Activated CD4-positive, alpha-beta T cell treated with anti-CD3 and anti-CD28 coated beads for 48 hours (primary cell): ENCODE results near the gene DIP2C.
"Not testable (repeated sequence)": the region's sequence is repeated elsewhere in the genome, so short reads cannot be mapped to it uniquely, and the experiment has no call there.

ENCODE experiments used
- DNase-seq: peaks from one replicate; pipeline ENCODE4 v3.0.0-alpha.2; 2020

Gene DIP2C

DNA sequence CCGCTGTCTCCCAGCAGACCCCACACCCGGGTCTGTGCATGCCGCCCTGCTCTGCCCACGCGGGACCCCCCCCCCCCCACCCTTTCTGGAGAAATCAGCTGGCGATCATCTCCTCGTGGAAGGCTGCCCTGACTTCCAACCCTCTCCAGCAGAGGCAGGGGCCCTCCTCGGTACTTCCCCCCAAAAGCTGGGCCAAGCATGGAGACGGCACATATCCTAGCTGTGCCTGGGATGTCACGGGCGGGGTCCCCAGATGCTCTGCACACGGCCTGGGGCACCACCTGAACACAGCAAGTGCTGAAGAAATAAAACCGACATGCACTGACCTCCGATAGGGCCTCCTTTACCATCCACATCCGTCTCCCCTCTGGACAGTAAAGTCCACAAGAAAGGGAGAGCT, 96.0 kb downstream of the DIP2C start:
- DNase-seq: no peak

DNA sequence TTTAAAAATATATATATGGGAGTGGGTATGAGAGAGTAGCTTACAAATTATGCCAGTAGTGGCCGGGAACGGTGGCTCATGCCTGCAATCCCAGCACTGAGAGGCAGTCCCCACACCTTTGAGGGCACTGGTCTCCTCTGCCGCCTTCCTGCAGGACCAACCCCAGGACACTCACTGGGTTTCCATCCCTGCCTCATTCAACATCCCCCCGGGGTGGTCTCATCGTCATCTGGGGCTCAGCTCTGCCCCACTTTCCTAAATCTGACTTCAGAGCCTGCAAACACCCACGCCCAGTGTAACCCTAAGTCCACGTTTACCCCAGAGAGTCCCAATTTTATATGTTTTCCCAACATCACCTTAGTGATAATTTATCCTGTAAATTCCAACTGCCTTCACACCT, 96.5 kb downstream of the DIP2C start:
- DNase-seq: no peak

DNA sequence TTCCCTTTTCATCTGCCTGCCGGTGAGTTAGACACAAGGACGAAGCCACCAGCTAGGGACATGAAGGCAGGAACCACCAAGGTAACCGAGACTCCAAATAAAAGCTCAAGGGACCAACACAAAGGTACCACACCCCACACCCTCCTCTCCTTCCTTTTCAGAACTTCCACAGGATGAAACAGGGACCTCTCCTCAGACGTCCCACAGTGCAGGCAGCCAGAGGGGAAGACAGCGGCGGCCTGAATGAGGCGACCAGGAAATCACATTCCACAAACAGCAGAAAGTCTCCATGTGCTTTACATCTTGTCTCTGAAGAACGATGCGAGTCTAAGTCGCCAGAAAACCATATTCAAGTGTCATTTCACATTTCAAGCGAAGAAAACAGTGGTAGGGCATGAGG, 97.8 kb downstream of the DIP2C start:
- no peak for DNase-seq

DNA sequence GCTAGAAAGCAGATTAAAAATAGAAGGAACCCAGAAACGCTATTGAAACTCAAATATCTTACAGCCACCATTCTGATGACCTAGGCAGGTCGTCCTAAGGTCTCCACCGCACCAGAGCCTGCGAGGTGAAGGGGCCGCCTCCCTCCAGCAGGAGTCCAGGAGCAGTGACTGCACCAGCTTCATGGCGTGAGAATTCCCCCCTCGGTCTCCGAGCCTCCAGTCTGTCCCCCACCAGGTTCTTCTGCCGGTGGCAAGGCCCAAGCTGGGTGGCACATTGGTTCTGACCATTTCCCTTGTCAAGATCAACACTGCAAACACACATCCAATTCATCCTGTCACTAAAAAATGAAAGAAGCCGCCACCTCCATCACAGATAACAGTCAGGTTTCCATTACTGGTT, 98.7 kb downstream of the DIP2C start:
- no peak for DNase-seq

DNA sequence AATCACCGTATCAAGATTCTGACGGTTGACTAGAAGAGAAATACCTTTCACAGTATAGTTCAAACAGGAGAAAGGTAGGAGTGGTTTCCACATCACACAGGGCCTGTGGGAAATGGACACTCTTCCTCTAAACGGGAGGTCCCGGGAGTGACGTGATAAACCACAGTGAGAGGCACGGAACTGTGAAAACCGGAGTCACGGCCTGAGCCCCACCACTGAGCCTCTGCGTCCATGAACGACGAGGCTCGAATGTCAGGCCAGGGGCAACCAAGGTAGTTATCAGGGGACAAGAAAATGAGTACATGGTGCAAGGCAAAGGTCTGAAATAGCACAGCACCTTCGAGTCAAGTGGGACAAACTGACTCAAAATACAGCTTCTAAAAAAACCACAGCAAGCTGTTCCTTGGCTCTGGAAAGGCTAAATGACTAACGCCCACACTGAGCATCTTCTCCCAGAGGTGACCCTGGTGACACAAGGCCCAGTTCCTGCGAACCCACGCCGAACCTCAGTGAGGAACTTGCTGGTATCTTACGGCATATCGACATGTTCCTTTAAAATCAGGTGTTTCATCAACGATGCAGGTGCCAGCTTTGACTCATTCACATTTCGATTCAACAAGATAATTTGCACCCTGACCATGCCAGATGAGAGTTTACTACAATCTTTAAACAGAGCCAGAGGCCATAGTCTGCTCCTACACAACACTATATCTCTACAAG, 99.3 kb downstream of the DIP2C start:
- no peak for DNase-seq

DNA sequence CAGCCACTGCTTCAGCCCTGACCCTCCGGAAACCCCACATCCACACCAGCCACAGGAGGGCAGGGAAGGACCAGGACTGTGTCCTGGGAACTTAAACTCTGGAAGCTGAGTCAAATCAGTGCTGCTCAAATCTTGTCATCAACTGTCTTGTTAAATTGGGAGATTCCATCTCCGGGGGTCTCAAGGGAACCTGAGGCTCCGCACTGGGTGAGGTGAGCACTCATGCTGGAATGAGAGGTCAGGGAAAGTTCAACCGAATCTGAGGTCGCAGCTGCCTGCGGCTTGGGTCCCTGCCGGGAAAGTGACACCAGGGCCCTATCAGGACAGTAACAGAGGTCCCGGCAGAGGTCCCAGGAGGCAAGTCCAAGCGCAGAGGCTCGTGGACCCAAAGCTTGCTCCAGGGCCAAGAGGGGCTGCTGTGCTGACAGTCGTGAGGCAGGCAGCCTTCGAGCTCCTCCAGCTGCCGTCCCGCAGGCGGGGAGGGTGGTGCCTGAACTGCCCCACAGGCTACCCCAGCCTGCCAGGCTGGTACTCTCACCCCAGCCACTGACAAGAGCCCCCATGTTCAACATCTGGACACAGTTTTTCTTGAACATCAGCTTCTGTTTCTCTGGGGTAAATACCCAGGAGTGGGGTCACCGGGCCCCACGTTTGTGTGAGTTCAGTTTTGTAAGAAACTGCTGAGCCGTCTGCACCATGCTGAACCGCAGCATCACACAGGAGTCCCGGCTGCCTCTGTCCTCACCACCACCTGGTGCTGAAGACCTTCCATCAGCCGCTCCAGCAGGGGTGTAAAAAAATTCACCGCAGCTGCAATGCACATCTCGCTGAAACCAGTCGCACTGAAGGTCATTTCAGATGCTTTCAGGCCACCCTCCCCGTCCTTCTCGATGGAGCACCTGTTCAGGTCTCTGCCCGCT, 101.0 kb downstream of the DIP2C start:
- DNase-seq: no peak

DNA sequence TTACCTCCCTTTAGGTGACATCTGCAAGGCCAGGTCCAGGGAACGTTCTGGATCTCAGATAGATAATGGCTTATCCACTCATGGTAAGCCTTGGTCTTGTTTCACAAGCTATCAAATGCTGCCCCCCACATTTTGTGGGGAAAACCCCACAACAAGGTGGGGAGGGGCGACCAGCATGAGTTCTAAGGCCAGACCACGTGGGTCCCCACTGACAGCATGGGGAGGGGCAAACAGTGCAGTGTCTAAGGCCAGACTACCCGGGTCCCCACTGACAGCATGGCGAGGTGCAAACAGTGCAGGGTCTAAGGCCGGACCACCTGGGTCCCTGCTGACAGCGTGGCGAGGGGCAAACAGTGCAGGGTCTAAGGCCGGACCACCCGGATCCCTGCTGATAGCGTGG, 102.8 kb downstream of the DIP2C start:
- no peak for DNase-seq

DNA sequence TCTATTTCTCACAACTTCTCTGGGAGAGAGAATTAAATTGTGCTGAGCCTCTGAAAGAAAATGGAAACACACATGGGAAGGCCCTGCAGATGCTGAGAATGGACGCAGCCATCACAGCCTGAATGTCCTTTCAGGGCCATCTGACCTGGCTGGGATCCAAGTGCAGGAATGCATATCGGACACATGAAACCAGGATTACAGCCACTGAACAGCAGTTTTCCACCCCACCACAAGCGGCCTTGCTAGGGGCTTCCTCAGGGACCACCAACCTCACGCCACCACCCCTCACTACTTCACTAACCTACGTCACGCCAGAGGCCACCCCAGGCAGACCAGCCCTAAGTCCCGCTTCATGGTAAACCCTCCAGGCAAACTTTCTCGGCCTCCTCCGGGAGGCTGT, 103.3 kb downstream of the DIP2C start:
- no peak for DNase-seq

DNA sequence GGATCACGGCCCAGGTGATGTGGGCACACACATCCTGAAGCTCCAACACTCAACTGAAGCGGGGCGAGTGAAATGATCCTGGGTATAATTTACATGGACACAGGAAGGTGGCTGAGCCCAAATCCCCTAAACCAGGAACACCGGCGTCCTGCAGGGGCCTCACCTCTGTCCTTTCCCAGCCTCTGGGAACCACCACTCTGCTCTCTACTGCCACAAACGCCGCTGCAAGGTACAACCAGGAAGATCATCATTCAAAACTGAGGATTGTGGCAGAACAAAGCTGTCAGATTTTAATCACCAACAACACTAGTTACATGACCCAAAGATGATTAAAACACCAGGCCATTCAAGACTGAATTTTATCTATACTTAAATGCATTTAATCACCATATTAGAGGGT, 104.0 kb downstream of the DIP2C start:
- no peak for DNase-seq

DNA sequence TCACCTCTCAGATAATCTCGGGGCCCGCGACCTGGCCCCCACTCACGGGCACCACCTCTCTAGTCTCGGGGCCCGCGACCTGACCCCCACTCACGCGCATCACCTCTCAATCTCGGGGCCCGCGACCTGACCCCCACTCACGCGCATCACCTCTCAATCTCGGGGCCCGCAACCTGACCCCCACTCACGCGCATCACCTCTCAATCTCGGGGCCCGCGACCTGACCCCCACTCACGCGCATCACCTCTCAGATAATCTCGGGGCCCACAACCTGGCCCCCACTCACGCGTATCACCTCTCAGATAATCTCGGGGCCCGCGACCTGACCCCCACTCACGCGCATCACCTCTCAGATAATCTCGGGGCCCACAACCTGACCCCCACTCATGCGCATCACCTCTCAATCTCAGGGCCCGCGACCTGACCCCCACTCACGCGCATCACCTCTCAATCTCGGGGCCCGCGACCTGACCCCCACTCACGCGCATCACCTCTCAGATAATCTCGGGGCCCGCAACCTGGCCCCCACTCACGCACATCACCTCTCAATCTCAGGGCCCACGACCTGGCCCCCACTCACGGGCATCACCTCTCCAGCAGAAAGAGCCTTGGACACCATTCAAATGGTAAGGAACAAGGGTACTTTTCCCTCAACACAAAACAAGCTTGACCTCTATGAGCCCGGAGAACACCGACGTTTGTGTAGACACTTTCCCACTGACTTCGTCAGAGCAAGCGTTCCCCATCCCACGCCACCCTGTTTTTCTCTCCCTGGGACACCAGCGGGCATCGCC, 104.8 kb downstream of the DIP2C start:
- not testable (repeated sequence) for DNase-seq

DNA sequence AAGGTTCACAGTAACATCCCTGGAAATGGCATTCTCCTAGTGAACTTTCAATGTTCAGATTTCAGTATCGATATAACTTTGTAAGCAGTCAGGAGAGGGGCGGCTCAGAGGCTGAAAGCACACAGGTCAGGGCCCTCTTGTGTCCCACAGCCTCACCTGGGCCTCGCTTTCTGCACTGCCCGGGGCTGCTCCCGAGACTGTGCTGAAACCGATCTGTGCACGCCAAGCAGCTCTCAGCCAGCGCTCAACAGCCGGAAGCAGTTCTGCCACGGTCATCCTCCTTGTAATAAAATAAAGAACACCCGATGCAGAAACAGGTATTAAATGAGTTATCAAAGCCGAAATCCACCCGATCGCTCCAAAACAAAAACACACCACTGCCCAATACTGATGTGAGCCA, 106.0 kb downstream of the DIP2C start:
- DNase-seq: no peak

DNA sequence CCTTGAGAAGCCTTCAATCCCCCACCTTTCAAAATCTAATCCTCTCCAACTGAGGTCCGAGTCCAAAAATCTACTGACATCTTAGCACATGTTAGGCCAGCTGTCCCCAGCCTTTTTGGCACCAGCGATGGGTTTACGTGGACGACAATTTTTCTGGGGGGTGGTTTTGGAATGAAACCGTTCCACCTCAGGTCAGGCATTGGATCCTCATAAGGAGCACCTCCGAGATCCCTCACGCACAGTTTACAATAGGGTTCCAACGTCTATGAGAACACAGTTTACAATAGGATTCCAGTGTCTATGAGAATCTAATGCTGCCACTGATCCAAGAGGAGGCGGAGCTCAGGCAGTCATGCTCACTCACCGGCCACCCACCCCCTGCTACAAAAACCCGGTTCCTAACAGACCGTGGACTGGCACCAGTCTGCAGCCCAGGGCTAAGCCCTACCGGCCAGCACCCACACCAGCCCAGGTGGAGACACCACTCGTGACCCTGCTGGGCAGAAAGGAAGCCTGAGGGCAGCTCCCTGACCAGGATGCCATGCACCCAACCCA, 107.6 kb downstream of the DIP2C start:
- DNase-seq: no peak

DNA sequence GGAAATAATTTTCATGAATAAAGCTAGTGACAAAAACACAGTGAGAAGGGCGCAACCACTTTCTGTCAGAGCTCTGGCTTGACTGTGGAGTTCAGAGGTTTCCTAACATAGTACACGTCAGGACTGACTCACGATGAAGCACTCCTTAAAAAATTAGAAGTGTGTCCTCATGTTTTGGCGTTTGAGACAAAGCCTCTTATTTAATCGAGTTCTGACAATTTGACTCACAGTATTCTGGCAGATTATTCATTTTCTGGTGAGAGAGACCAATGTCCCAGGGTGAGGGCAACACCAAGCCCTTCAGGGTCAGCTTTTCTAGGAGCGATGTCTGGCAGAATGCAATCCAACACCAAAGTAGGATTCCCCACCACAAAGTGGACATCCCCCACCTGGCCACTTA, 108.7 kb downstream of the DIP2C start:
- no peak for DNase-seq

DNA sequence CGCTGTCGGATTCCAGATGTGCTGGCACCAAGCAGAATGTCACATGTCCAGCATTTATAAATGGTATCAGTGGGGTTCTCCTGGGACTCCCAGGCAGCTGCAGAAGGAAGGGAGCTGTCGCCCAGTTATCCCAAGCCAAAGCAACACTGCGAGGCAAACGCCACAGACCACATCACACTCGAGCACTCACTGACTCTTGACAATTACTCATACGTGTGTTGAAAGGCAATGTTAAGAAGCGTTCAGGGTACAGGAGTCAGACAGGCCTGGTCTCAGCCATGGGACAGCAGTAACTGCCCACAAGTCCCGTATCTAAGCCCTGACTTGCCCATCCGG, 113.4 kb downstream of the DIP2C start:
- DNase-seq: no peak

DNA sequence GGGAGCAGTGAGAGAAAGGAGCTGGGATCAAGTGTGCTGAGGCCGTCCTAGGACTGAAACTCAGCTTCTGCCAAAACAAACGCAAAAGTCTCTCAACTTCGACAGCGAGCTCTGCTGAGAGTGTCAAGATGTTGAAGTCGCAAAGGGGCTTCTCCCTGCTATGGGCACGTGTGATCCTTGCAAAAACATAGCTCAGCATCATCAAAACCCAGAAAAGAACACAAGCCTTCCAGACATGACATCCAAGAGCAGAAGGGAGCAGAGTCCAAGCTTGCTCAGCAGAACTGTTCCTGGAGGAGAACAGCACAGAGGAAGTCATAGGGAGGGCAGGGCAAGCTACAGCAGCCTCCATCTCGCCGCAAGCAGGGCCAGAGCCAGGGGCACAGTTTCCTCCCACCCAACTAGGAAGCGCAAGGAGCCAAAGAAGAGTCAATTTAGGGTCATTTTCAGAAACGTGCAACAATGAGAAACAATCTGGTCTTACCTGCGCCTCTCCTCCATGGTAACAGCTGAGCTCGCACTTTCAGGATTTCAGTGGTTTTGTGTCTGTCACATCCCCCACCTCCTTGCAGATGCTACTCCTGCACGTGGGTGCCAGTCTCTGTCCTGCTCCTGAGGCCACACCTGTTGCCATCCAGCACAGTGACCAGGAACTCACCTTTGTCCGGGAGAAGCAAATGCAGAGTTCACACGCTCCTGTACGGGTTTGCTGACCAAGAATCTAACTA, 113.9 kb downstream of the DIP2C start:
- no peak for DNase-seq

DNA sequence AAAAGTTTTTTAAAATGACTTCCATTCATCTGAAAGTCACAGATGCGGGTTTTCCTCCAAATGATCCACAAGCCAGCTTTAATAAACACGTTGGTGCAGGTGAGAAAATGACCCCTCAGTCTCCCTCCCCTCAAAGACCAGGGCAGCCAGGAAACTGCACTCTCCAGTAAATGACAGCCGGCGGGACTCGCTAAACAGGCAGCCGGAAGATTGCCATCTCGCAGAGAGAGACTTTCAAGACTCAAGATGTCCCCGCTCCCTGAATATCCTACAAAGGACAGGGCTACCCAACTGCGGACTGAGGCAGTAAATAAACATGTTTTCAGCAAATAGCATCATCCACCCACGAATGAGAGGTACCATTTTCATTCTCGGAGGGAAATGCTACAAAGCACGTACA, 116.8 kb downstream of the DIP2C start:
- no peak for DNase-seq

DNA sequence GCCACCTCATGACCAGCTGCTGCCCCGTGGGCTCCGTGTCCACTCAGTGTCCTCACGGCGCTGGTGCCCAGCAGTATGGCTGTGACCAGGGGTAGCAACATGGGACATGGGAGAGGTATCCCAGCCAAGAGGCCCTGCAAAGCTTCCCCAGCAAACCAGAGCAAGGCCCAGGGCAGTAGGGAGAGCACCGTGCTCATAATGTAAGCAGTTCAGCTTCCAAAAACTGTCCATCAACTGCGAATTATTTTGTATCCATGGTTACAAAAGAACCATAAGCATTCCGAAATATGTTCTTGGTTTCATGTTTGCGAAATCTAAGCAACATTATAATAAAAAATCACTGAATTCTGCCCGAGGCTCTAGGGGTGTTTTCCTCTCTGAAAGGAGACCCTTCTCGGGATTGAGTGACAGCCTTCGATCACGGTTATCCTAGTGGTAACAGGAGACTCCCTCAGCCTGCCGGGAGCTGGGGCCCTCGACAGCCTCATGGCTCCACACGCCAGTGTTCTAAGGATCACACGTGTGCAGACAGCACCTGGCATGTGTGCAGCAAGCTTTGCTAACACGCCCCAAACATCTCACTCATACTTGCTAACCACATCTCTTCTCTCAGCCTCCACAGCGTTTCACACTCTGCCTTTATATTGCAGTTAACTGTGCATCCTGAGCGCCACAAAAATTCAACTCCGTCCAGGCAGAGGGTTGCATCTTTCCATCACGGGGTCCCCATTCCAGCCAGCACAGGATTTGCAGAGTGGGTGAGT, 117.6 kb downstream of the DIP2C start:
- DNase-seq: no peak

DNA sequence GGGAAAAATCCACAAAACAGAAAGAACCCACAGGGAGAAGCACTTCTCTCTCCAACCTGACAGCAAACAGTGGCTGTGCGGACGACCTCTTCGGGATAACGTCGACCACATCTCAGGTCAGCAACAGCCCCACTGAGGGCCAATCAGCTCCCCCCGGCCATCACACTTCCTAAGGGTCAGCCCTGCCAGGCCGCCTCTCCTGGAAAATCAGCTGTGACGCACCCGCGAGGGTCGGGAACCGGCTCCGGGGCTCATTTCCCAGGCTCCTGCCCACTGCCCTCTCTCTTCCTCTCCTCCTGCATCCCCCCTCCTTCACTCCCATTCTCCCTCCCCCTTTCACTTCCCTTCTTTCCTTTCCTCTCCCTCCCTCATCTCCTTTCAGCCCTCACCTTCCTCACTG, 118.3 kb downstream of the DIP2C start:
- DNase-seq: no peak

DNA sequence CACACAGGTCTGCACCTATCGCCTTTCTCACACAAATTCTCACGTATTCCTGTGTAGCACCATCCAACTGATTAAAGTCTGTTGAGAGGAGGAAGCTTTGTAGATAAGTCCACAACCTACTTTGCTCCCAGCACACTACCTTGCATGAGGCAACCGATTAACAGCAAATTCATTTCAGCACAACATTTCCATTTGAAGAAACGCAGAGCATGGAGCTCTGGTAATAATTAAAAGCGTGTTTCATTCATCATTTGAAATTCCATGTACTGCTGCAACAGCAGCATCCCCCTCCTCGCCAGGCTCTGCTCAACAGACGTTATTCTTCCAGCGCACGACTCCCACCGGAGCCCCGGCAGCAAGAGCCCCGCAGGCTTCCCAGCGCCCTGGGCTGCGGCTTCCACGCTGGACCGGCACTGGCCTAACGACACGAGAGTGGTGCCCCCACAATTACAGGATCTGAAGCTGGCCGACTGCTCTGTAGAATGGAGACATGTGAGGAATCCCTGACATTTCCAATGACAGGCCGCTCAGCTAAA, 118.8 kb downstream of the DIP2C start:
- no peak for DNase-seq

DNA sequence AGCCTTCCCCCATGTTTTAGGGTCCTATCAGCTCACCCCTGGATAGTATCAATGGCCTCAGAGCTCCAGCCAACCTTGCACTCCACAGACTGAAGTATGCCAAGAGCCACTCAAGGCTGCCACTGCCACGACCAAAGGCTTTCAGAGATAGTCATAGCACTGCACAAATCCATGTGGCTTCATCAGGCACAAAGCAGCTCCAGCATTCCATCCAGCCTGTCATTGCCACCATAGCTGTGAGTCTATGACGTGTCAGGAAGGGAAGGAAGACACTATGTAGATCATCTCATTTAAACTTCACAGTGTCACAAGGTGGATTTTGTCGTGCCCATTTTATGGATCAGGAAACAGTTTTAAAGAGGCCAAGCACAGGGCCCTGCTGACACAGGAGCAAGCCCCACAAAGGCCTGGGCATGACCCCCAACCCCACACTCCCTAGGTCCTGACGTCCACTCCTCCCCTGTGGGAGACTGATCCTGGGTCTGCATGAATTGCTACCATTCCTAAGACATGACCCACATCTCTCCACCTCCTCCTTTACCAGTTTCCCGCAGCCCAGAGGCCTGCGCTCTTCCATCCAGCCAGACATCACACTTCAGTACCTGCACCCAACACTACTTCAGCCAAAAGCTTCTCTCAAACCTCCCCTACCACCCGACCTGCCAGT, 119.4 kb downstream of the DIP2C start:
- DNase-seq: no peak

DNA sequence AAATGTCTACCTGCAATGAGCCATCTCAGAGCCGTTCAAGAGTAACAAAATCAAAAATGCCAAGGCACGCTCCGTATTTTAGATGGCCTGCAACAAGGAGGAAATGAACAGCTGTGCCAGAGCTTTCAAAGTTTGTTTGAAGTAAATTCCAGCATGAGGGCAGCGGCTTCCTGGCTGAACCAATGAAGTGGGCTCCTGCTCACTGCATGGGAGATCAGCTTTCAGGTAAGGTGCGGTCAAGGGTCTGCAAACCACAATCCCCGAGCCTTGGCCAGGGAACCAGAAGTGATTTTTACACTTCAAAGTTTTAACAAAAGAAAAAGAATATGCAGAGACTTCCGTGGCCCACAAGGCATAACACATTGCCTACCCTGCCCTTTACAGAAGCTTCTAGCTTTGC, 120.6 kb downstream of the DIP2C start:
- no peak for DNase-seq
